Stimulated activated CD4-positive, alpha-beta T cell treated with anti-CD3 and anti-CD28 coated beads, Interleukin-2, amount 100 ng/mL, for 24 hours (primary cell): ENCODE results near the gene HSP90AA1.
"Not testable (repeated sequence)": the region's sequence is repeated elsewhere in the genome, so short reads cannot be mapped to it uniquely, and the experiment has no call there.

ENCODE experiments used
- DNase-seq, 2 donors: peaks; one replicate each; pipeline ENCODE4 v3.0.0-alpha.2; 2020

The HSP90AA1 gene

DNA sequence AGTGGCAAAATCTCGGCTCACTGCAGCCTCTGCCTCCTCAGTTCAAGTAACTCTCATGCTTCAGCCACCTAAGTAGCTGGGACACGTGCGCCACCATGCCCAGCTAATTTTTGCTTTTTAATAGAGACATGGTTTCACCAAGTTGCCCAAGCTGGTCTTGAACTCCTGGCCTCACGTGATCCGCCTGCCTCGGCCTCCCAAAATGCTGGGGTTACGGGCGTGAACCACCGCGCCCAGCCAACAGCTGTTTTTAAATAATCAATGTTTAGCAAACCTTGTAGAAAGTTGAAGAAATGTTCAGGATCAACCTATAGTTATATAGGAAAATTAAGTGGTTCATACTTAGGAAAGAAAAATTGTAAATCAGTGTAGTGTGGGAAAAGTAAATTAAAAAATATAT is 6.0 kb upstream of the HSP90AA1 start:
- DNase-seq = no peak

DNA sequence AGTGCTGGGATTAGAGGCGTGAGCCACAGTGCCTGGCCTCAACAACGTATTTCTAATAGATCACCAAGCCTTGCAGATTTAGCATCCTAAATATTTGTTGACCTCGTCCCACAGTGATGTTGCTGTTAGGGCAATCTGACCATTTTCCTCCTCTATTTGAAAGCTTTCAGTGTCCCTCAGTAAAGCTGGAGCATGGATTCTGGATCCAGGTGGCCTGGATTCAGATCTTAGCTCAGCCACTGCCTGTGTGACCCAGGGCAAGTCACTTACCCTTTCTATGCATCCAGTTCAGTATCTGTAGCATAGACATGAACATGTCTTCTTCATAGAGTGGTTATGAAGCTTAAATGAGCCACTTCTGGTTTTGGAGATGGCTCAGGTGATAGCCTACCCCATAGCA is 3.9 kb upstream of the HSP90AA1 start:
- DNase-seq = no peak

DNA sequence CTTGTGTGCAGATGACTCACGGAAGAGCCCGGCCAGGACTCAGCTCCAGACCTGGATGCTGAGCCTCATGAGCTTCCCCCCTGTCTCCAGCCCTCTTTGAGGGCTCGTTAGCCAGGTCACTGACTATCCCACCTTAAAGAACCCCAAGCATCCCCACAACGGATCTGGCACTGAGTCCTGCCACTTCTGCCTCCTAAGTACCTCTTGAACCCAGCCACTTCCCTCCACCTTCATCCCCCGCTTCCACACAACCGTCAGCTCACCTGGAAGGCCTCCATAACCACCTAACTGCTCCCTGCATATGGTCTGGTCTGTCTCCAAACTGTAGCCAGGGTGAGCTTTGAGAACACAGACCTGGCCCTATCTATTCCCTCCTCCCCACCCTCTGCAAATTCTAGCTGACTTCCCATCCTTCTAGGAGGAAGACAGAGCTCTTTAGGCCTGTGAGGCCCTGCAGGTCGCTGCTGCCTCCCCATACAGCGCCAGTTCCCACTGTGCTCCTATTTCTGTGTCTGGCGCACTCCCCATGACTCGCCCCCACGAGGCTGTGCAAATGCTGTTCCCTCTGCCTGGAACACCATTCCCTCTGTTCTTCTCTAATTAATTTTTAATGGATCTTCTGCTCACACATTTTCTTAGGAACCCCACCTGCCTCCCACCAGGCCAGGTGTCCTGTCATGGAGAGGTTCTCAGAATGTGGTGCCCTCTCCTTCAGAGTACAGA is 2.9 kb upstream of the HSP90AA1 start:
- no peak for DNase-seq

GRCh38 chr14:102088012-102088792 is 1.4 kb upstream of the HSP90AA1 start:
- DNase-seq = peak; percentile 68 to 75

DNA sequence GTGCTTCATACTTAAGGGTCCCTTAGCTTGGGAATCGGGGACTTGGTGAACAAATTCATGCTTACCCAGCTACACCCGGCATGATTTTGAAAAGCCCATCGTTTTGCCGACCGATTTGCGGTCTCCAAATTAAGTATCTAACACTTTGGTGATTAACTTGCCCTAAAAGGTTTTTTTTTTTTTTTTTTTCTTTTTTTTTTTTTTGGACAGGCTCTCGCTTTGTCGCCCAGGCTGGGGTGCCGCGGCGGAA is 843 bp upstream of the HSP90AA1 start:
- DNase-seq = no peak

- DNase-seq = no peak
Measured at GRCh38 chr14:102086709-102086971, 204 bp downstream of the HSP90AA1 start.

- peak; percentile 60 to 68 for DNase-seq
Measured at GRCh38 chr14:102085948-102086708, 716 bp downstream of the HSP90AA1 start.

DNA sequence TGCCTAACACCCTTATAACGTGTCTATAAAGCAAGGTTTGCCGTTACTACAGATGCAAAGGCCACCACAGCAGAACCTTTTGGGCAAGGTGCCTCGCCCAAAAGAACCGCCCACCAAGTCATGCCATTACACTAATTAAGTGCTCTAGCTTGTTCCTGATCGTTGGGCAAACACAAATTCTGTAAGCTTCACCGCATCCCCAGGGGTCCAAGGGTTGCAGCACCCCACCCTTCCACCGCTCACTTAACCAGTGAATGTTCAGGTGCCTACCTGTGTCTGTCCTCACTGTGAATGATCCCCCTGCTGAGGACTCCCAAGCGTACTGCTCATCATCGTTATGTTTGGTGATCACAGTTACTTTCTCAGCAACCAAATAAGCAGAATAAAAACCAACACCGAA is 1.4 kb downstream of the HSP90AA1 start:
- DNase-seq = no peak

GRCh38 chr14:102084931-102085330 is 1.9 kb downstream of the HSP90AA1 start:
- no peak for DNase-seq

- DNase-seq = not testable (repeated sequence)
Measured at GRCh38 chr14:102084522-102084921, 2.3 kb downstream of the HSP90AA1 start.

GRCh38 chr14:102081231-102082080 is 5.4 kb downstream of the HSP90AA1 start:
- no peak for DNase-seq

GRCh38 chr14:102080183-102081080 is 6.4 kb downstream of the HSP90AA1 start:
- DNase-seq = no peak

- DNase-seq = no peak
Measured at GRCh38 chr14:102079700-102079979, 7.2 kb downstream of the HSP90AA1 start.

GRCh38 chr14:102078831-102079699 is 7.8 kb downstream of the HSP90AA1 start:
- DNase-seq = no peak

GRCh38 chr14:102078361-102078791 is 8.5 kb downstream of the HSP90AA1 start:
- DNase-seq = not testable (repeated sequence)

GRCh38 chr14:102077382-102077709 is 9.5 kb downstream of the HSP90AA1 start:
- DNase-seq = no peak

DNA sequence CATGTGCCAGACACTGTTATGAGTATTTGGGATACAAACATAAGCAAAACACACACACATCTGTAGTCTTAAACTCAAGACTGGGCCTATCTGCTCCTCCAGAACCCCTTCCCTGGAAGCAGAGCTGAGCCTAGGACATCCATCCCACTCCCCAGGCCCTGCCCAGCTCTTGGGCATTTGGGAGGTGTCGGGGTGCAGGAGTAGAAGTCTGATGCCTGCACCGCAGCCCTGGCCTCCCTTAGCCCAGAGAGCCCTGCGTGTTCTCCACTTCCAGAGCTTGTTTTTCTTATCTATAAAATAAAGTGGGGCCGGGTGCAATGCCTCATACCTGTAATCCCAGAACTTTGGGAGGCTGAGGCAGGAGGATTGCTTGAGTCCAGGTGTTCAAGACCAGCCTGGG is 11.7 kb downstream of the HSP90AA1 start:
- no peak for DNase-seq

- DNase-seq = no peak
Measured at GRCh38 chr14:102074415-102074964, 12.4 kb downstream of the HSP90AA1 start.

- DNase-seq = no peak
Measured at GRCh38 chr14:102071283-102071998, 15.4 kb downstream of the HSP90AA1 start.

- no peak for DNase-seq
Measured at GRCh38 chr14:102066041-102066451, 20.8 kb downstream of the HSP90AA1 start.
